Cardiac fibroblast (primary cell): ENCODE results near the gene CFAP299.

ENCODE experiments used
- DNase-seq, 2 donors: peaks; one replicate each; pipeline versions ENCODE4 v3.0.0 to v3.0.0-alpha.2; 2010; ENCODE audit warnings: low read depth in 2 of 2
- H3K4me3 ChIP-seq, 2 donors: replicated peaks in 1 of 2; 1 replicate in 1 of 2; 2 replicates in 1 of 2; pipeline ENCODE4 v1.5.1; 2011; ENCODE audit warnings: low read depth in 2 of 2, low read length in 2 of 2, mild to moderate bottlenecking in 2 of 2, moderate library complexity in 1 of 2
- CTCF ChIP-seq: IDR thresholded peaks from one replicate; pipeline ENCODE4 v1.5.1; 2011; ENCODE audit warnings: low read depth, mild to moderate bottlenecking, low read length, inconsistent platforms

The CFAP299 gene

GRCh38 chr4:80897537-80898303 is 562.2 kb downstream of the CFAP299 start:
- no peak for DNase-seq
- no peak overlapping the region for H3K4me3 ChIP-seq
- TF ChIP-seq CTCF = no peak

- TF ChIP-seq CTCF = no peak
- DNase-seq = no peak
- H3K4me3 ChIP-seq = no peak overlapping the region
Observed at GRCh38 chr4:80900908-80901307, 565.4 kb downstream of the CFAP299 start.

- no peak for TF ChIP-seq CTCF
- peak in 1 of 2 donors; percentile 16 for DNase-seq
Observed at GRCh38 chr4:80903020-80903419, 567.5 kb downstream of the CFAP299 start.

GRCh38 chr4:80909938-80910337 is 574.4 kb downstream of the CFAP299 start:
- TF ChIP-seq CTCF = no peak
- no peak overlapping the region for H3K4me3 ChIP-seq
- no peak for DNase-seq

More at GRCh38 chr4:80903020-80903419, 567.5 kb downstream of the CFAP299 start:
- H3K4me3 ChIP-seq = no peak overlapping the region

- H3K4me3 ChIP-seq = no peak overlapping the region
- DNase-seq = no peak
- no peak for TF ChIP-seq CTCF
Observed at GRCh38 chr4:80911458-80911857, 575.9 kb downstream of the CFAP299 start.

- H3K4me3 ChIP-seq = no peak overlapping the region
- no peak for DNase-seq
- no peak for TF ChIP-seq CTCF
Observed at GRCh38 chr4:80912350-80912749, 576.8 kb downstream of the CFAP299 start.

GRCh38 chr4:80913381-80913780 is 577.9 kb downstream of the CFAP299 start:
- no peak for TF ChIP-seq CTCF
- H3K4me3 ChIP-seq = no peak overlapping the region
- peak in 1 of 2 donors; percentile 29 for DNase-seq
